ENCODE data around the gene FAM186B. TPM values are rescaled to one million over a fixed set of nuclear protein-coding genes. Genes with fewer than 3 reads are reported as not detected.

FAM186B gene
- total RNA-seq, 1 experiment from 2014 or later: 0.42 TPM

DNA sequence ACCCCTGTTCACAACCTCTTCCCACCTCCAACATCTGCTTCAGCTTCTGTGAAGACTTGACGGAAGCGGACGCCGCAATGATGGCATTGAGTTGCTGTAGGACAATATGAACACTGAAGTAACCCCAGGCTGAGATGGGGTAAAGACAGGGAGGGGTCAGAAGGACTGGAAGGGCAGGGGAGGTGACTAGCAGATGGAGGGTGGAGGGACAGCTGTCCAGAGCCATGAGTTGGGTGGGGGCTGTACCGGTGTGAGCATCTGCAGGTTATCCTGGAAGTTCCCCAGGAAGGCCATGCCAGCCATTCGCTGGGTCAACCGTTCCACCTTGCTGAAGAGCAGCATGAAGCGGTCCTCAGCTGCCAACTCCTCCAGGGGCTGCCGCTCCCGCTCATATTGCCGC is 44.0 kb upstream of the FAM186B start:
- no peak overlapping the region for H2AFZ ChIP-seq (ENCODE audit: low read depth, low read length, poor library complexity, severe bottlenecking)
- DNase-seq (ENCODE audit: low read depth, low spot score) (no peak), ATAC-seq (no peak)
- no peaks in the 10 kb centered on the region for H3K27me3 ChIP-seq (ENCODE audit: insufficient read depth, low read length)
- H4K20me1 ChIP-seq (ENCODE audit: insufficient read depth): no peaks in the 10 kb centered on the region
- H3K9me3 ChIP-seq (ENCODE audit: control insufficient read depth in 1 of 2, insufficient read depth in 1 of 2, low read depth in 1 of 2, low read length in 2 of 2): no peaks in the 10 kb centered on the region
- H3K79me2 ChIP-seq (ENCODE audit: insufficient read depth, low read length): no peaks in the 10 kb centered on the region
- H3K36me3 ChIP-seq (ENCODE audit: control insufficient read depth in 1 of 2, insufficient read depth in 2 of 2, low read length in 2 of 2): no peaks in the 10 kb centered on the region
- no TSS peak for BruUV-seq (replicated peaks)
- no peak overlapping the region for H3K27ac ChIP-seq (ENCODE audit: low read depth, low read length)
- no peaks in the 10 kb centered on the region for H3K9me2 ChIP-seq (ENCODE audit: insufficient read depth)
- H3K9ac ChIP-seq (ENCODE audit: low read length): no peak overlapping the region
- RAD21 ChIA-PET (ENCODE audit: low non-redundant PET in 1 of 2, low total read pairs in 2 of 2, uncharacterized antibody in 2 of 2, unreplicated experiment in 2 of 2): no interaction called here
- CTCF ChIA-PET: no interaction called here
- intact Hi-C loops (cut with micrococcal nuclease): loop anchor here (10.0 kb wide), 1 partner anchor 185 kb away; no protein-coding TSS in a partner anchor
- H3K4me3 ChIP-seq (replicated peaks in 1 of 2; ENCODE audit: low read depth in 1 of 2, low read length in 2 of 2): no peak overlapping the region
- no peak overlapping the region for H3K4me2 ChIP-seq (ENCODE audit: low read length)
- TF ChIP-seq SRF (IDR thresholded peaks at IDR 0.05; ENCODE audit: low read depth): no peak
- no peak for TF ChIP-seq SIN3A (IDR thresholded peaks at IDR 0.05; ENCODE audit: low read depth)
- no peak for TF ChIP-seq ZNF274 (IDR thresholded peaks at IDR 0.05; ENCODE audit: low read depth, low read length)
- TF ChIP-seq, protein P1, sequence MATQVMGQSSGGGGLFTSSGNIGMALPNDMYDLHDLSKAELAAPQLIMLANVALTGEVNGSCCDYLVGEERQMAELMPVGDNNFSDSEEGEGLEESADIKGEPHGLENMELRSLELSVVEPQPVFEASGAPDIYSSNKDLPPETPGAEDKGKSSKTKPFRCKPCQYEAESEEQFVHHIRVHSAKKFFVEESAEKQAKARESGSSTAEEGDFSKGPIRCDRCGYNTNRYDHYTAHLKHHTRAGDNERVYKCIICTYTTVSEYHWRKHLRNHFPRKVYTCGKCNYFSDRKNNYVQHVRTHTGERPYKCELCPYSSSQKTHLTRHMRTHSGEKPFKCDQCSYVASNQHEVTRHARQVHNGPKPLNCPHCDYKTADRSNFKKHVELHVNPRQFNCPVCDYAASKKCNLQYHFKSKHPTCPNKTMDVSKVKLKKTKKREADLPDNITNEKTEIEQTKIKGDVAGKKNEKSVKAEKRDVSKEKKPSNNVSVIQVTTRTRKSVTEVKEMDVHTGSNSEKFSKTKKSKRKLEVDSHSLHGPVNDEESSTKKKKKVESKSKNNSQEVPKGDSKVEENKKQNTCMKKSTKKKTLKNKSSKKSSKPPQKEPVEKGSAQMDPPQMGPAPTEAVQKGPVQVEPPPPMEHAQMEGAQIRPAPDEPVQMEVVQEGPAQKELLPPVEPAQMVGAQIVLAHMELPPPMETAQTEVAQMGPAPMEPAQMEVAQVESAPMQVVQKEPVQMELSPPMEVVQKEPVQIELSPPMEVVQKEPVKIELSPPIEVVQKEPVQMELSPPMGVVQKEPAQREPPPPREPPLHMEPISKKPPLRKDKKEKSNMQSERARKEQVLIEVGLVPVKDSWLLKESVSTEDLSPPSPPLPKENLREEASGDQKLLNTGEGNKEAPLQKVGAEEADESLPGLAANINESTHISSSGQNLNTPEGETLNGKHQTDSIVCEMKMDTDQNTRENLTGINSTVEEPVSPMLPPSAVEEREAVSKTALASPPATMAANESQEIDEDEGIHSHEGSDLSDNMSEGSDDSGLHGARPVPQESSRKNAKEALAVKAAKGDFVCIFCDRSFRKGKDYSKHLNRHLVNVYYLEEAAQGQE (IDR thresholded peaks at IDR 0.05; ENCODE audit: low read depth): no peak
- TF ChIP-seq FOSL1 (IDR thresholded peaks at IDR 0.05; ENCODE audit: low read depth): no peak
- TF ChIP-seq POLR2AphosphoS5 (IDR thresholded peaks at IDR 0.05; ENCODE audit: low read depth, low read length): no peak
- TF ChIP-seq ZFX (IDR thresholded peaks at IDR 0.05): no peak
- TF ChIP-seq, protein P2, sequence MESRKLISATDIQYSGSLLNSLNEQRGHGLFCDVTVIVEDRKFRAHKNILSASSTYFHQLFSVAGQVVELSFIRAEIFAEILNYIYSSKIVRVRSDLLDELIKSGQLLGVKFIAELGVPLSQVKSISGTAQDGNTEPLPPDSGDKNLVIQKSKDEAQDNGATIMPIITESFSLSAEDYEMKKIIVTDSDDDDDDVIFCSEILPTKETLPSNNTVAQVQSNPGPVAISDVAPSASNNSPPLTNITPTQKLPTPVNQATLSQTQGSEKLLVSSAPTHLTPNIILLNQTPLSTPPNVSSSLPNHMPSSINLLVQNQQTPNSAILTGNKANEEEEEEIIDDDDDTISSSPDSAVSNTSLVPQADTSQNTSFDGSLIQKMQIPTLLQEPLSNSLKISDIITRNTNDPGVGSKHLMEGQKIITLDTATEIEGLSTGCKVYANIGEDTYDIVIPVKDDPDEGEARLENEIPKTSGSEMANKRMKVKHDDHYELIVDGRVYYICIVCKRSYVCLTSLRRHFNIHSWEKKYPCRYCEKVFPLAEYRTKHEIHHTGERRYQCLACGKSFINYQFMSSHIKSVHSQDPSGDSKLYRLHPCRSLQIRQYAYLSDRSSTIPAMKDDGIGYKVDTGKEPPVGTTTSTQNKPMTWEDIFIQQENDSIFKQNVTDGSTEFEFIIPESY (IDR thresholded peaks at IDR 0.05; ENCODE audit: extremely low read depth, insufficient replicate concordance, low read length): no peak
- no peak for TF ChIP-seq SP1 (IDR thresholded peaks at IDR 0.05; ENCODE audit: low read depth)
- TF ChIP-seq CEBPB (IDR thresholded peaks at IDR 0.05; ENCODE audit: low read depth): no peak
- TF ChIP-seq, protein P3, sequence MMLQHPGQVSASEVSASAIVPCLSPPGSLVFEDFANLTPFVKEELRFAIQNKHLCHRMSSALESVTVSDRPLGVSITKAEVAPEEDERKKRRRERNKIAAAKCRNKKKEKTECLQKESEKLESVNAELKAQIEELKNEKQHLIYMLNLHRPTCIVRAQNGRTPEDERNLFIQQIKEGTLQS (IDR thresholded peaks at IDR 0.05): no peak
- no peak for TF ChIP-seq ELF1 (IDR thresholded peaks at IDR 0.05; ENCODE audit: borderline replicate concordance, low read depth)
- TF ChIP-seq RAD21 (IDR thresholded peaks at IDR 0.05; ENCODE audit: low read depth): no peak
- TF ChIP-seq POLR2A (IDR thresholded peaks at IDR 0.05; ENCODE audit: borderline replicate concordance, extremely low read depth, insufficient read depth, insufficient read length): no peak
- no peak for TF ChIP-seq EZH2phosphoT487 (IDR thresholded peaks at IDR 0.05; ENCODE audit: borderline replicate concordance)
- no peak for TF ChIP-seq YY1 (IDR thresholded peaks at IDR 0.05; ENCODE audit: extremely low read depth, insufficient replicate concordance, low read depth, low read length)
- TF ChIP-seq, protein P4, sequence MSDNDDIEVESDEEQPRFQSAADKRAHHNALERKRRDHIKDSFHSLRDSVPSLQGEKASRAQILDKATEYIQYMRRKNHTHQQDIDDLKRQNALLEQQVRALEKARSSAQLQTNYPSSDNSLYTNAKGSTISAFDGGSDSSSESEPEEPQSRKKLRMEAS (IDR thresholded peaks at IDR 0.05): no peak
- no peak for TF ChIP-seq EZH2 (IDR thresholded peaks at IDR 0.05)
- no peak for TF ChIP-seq TCF7L2 (IDR thresholded peaks at IDR 0.05; ENCODE audit: borderline replicate concordance, extremely low read depth, insufficient read depth, insufficient read length)
- no peak for TF ChIP-seq CBX3 (IDR thresholded peaks at IDR 0.05; ENCODE audit: low read depth)
- POLR2A ChIA-PET: no interaction called here
- H3K4me1 ChIP-seq (ENCODE audit: control insufficient read depth in 1 of 2, insufficient read depth in 2 of 2, low read length in 2 of 2): peaks cover 0 to 4% of the 10 kb centered on the region in 2 experiments; a peak in 2 of 4 replicates
